ENCODE data around the gene CFAP20DC. TPM values are rescaled to one million over a fixed set of nuclear protein-coding genes. Genes with fewer than 3 reads are reported as not detected.

Gene CFAP20DC
- total and polyA plus RNA-seq, 2 of the 13 experiments (the other 11 are each of a cell fraction or from before 2014, with no cell fraction given) = not detected

DNA sequence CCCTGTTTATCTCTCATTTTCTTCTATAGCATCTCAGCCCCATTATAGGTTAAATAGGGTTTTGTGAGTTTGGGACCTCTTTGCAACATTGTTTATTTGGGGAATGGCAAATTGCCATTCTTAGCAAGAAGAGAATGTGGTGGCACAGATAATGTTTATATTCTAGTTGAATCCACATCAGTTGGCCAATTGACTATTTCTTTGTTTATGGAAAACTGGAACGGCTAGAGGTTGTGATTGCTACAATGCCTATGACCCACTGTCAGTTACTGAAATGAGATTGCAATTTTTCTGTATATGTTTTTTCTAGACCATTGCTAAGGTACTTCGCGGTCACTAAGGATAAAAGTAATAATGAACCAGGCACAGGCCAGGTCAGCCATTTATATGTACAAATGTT lies 44.6 kb upstream of the CFAP20DC start (continued):
- TF ChIP-seq ZNF781 (CRISPR knock-in tag; IDR thresholded peaks at IDR 0.05; ENCODE audit: borderline replicate concordance, not compliant biosample characterization) (no peak), ZFP90 (CRISPR knock-in tag; IDR thresholded peaks at IDR 0.05; ENCODE audit: borderline replicate concordance) (no peak), ZNF816 (CRISPR knock-in tag; IDR thresholded peaks at IDR 0.05; ENCODE audit: borderline replicate concordance) (no peak)
- TF ChIP-seq, protein P1, sequence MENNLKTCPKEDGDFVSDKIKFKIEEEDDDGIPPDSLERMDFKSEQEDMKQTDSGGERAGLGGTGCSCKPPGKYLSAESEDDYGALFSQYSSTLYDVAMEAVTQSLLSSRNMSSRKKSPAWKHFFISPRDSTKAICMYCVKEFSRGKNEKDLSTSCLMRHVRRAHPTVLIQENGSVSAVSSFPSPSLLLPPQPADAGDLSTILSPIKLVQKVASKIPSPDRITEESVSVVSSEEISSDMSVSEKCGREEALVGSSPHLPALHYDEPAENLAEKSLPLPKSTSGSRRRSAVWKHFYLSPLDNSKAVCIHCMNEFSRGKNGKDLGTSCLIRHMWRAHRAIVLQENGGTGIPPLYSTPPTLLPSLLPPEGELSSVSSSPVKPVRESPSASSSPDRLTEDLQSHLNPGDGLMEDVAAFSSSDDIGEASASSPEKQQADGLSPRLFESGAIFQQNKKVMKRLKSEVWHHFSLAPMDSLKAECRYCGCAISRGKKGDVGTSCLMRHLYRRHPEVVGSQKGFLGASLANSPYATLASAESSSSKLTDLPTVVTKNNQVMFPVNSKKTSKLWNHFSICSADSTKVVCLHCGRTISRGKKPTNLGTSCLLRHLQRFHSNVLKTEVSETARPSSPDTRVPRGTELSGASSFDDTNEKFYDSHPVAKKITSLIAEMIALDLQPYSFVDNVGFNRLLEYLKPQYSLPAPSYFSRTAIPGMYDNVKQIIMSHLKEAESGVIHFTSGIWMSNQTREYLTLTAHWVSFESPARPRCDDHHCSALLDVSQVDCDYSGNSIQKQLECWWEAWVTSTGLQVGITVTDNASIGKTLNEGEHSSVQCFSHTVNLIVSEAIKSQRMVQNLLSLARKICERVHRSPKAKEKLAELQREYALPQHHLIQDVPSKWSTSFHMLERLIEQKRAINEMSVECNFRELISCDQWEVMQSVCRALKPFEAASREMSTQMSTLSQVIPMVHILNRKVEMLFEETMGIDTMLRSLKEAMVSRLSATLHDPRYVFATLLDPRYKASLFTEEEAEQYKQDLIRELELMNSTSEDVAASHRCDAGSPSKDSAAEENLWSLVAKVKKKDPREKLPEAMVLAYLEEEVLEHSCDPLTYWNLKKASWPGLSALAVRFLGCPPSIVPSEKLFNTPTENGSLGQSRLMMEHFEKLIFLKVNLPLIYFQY (CRISPR knock-in tag; IDR thresholded peaks at IDR 0.05; ENCODE audit: borderline replicate concordance) = no peak

DNA sequence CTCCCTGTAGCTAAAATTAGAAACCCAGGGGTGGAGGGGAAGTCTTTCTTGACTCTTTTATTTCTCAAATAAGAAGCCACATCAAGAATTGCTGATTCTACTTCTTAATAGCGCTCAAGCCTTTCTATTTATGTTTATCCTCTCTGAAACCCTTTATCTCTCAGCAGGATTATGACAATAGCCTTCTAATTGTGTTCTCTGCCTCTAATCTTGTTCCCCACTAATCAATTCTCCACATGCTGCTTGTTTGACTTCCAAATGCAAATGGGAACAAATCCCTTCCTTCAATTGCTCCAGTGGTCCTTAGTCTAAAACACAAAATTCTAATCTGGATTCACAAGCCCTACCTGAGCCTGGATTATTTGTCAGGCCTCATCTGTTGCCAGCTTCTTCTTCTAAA lies 43.7 kb upstream of the CFAP20DC start:
- POLR2A ChIA-PET = no interaction called here
- WGBS (ENCODE audit: low lambda C conversion rate) = 0% methylated on average over 1 of the region's 1 CpG
- in situ Hi-C loops (cut with HindIII; ENCODE audit: extremely low pct_ligation_motif_present, low pct_unique_long_range_greater_than_20kb) = no loop called here

More for the DNA sequence above, 43.7 kb upstream of the CFAP20DC start:
- ATAC-seq = no peak
- H3K79me2 ChIP-seq (ENCODE audit: insufficient read depth, low read length) = no peaks in the 10 kb centered on the region
- DNase-seq (ENCODE audit: low spot score) = no peak
- no peak overlapping the region for H3K4me2 ChIP-seq (ENCODE audit: low read depth, low read length)
- intact Hi-C loops (cut with micrococcal nuclease; ENCODE audit: unreplicated experiment) = no loop called here
- no peak overlapping the region for H3K4me3 ChIP-seq (replicated peaks in 1 of 3; ENCODE audit: insufficient read depth in 1 of 3, low read depth in 2 of 3, low read length in 3 of 3)
- BruUV-seq (replicated peaks) = no TSS peak
- no peaks in the 10 kb centered on the region for H3K36me3 ChIP-seq (replicated peaks in 1 of 2; ENCODE audit: control insufficient read depth in 1 of 2, insufficient read depth in 2 of 2, low read length in 2 of 2)
- H3K9me3 ChIP-seq (ENCODE audit: low read length) = no peaks in the 10 kb centered on the region
- H2AFZ ChIP-seq (ENCODE audit: low read length) = no peak overlapping the region
- TF ChIP-seq DMAP1 (CRISPR knock-in tag; IDR thresholded peaks at IDR 0.05) (no peak), NFIB (CRISPR knock-in tag; IDR thresholded peaks at IDR 0.05; ENCODE audit: borderline replicate concordance) (no peak), RXRA (CRISPR knock-in tag; IDR thresholded peaks at IDR 0.05) (no peak), DR1 (CRISPR knock-in tag; IDR thresholded peaks at IDR 0.05) (no peak)
- H3K4me1 ChIP-seq (ENCODE audit: insufficient read depth, low read length) = no peaks in the 10 kb centered on the region
- H4K20me1 ChIP-seq (ENCODE audit: insufficient read depth, low read length) = no peaks in the 10 kb centered on the region
- no peaks in the 10 kb centered on the region; a peak in 1 of 5 replicates for H3K27me3 ChIP-seq (ENCODE audit: control insufficient read depth in 1 of 2, insufficient read depth in 2 of 2, low read length in 2 of 2)
- no peak overlapping the region for H3K9ac ChIP-seq (ENCODE audit: insufficient read depth, low read depth, low read length)
- no peak overlapping the region for H3K27ac ChIP-seq (ENCODE audit: extremely low read length, insufficient read depth, low read length)
- CTCF ChIA-PET (ENCODE audit: low intra/inter-chr PET ratio, low total read pairs) = no interaction called here
- FAIRE-seq = no peak

All from HepG2 (cell line).